ENCODE results near the gene PHF21A. TPM values are rescaled to one million over a fixed set of nuclear protein-coding genes. Genes with fewer than 3 reads are reported as not detected.

PHF21A gene
- total RNA-seq, 1 experiment from 2014 or later: 8.2 TPM

GRCh38 chr11:45890886-45891550, 230.2 kb downstream of the PHF21A start:
- TF ChIP-seq CTCF (conservative IDR thresholded peaks at IDR 0.05; ENCODE audit: low read depth, low read length) (no peak), EZH2phosphoT487 (IDR thresholded peaks at IDR 0.05; ENCODE audit: borderline replicate concordance, low read length) (no peak), EZH2 (IDR thresholded peaks at IDR 0.05; ENCODE audit: low read length, unreplicated experiment) (no peak)
- BruUV-seq (replicated peaks): no TSS peak
- H2AFZ ChIP-seq (ENCODE audit: low read length): no peak overlapping the region
- CTCF ChIA-PET: interaction anchor here (0.9 to 1.1 kb wide), 2 partner anchors 11 to 116 kb away, joined by 3 to 4 read pairs; no protein-coding TSS in a partner anchor
- H3K9ac ChIP-seq (ENCODE audit: low read length): no peak overlapping the region
- H3K27me3 ChIP-seq (ENCODE audit: low read length): no peaks in the 10 kb centered on the region
- H3K4me2 ChIP-seq (ENCODE audit: low read length): no peak overlapping the region
- H3K79me2 ChIP-seq (ENCODE audit: low read length): no peaks in the 10 kb centered on the region
- H3K4me3 ChIP-seq (ENCODE audit: low read length): no peak overlapping the region
- intact Hi-C loops (cut with micrococcal nuclease): no loop called here
- no peaks in the 10 kb centered on the region for H3K9me2 ChIP-seq (replicated peaks; ENCODE audit: low read length)
- H3F3A ChIP-seq (ENCODE audit: low read length, unreplicated experiment): no peaks in the 10 kb centered on the region
- H4K20me1 ChIP-seq (ENCODE audit: low read length): no peaks in the 10 kb centered on the region
- no peaks in the 10 kb centered on the region for H3K4me1 ChIP-seq (ENCODE audit: insufficient read depth, low read length)
- no peak for DNase-seq
- POLR2A ChIA-PET (ENCODE audit: unreplicated experiment): no interaction called here
- no peak for ATAC-seq
- no peaks in the 10 kb centered on the region for H3K9me3 ChIP-seq (ENCODE audit: low read length)
- H3K27ac ChIP-seq (ENCODE audit: low read length): no peak overlapping the region
- H3K36me3 ChIP-seq (ENCODE audit: low read depth, low read length): no peaks in the 10 kb centered on the region

GRCh38 chr11:45889966-45890365, 231.3 kb downstream of the PHF21A start:
- no peaks in the 10 kb centered on the region for H3K9me3 ChIP-seq (ENCODE audit: low read length)
- no peaks in the 10 kb centered on the region for H4K20me1 ChIP-seq (ENCODE audit: low read length)
- H3F3A ChIP-seq (ENCODE audit: low read length, unreplicated experiment): no peaks in the 10 kb centered on the region
- POLR2A ChIA-PET (ENCODE audit: unreplicated experiment): no interaction called here
- DNase-seq: no peak
- no peaks in the 10 kb centered on the region for H3K79me2 ChIP-seq (ENCODE audit: low read length)
- BruUV-seq (replicated peaks): no TSS peak
- H3K27me3 ChIP-seq (ENCODE audit: low read length): no peaks in the 10 kb centered on the region
- no peaks in the 10 kb centered on the region for H3K4me1 ChIP-seq (ENCODE audit: insufficient read depth, low read length)
- H3K9me2 ChIP-seq (replicated peaks; ENCODE audit: low read length): no peaks in the 10 kb centered on the region
- intact Hi-C loops (cut with micrococcal nuclease): no loop called here
- no peak overlapping the region for H3K9ac ChIP-seq (ENCODE audit: low read length)
- CTCF ChIA-PET: interaction anchor here (1.1 kb wide), 1 partner anchor 117 kb away, joined by 4 read pairs; no protein-coding TSS in a partner anchor
- no peak for ATAC-seq
- TF ChIP-seq CTCF (conservative IDR thresholded peaks at IDR 0.05; ENCODE audit: low read depth, low read length) (no peak), EZH2 (IDR thresholded peaks at IDR 0.05; ENCODE audit: low read length, unreplicated experiment) (no peak), EZH2phosphoT487 (IDR thresholded peaks at IDR 0.05; ENCODE audit: borderline replicate concordance, low read length) (no peak)
- H2AFZ ChIP-seq (ENCODE audit: low read length): no peak overlapping the region
- H3K4me3 ChIP-seq (ENCODE audit: low read length): no peak overlapping the region
- H3K36me3 ChIP-seq (ENCODE audit: low read depth, low read length): no peaks in the 10 kb centered on the region
- no peak overlapping the region for H3K27ac ChIP-seq (ENCODE audit: low read length)
- no peak overlapping the region for H3K4me2 ChIP-seq (ENCODE audit: low read length)

GRCh38 chr11:45889555-45889954, 231.7 kb downstream of the PHF21A start:
- H3K9ac ChIP-seq (ENCODE audit: low read length): no peak overlapping the region
- H3K9me2 ChIP-seq (replicated peaks; ENCODE audit: low read length): no peaks in the 10 kb centered on the region
- no peaks in the 10 kb centered on the region for H3K79me2 ChIP-seq (ENCODE audit: low read length)
- DNase-seq (no peak), ATAC-seq (no peak)
- ChIA-PET POLR2A (ENCODE audit: unreplicated experiment) (no interaction called here), CTCF (no interaction called here)
- H3K27me3 ChIP-seq (ENCODE audit: low read length): no peaks in the 10 kb centered on the region
- H3K4me1 ChIP-seq (ENCODE audit: insufficient read depth, low read length): no peaks in the 10 kb centered on the region
- H3K4me3 ChIP-seq (ENCODE audit: low read length): no peak overlapping the region
- H3K4me2 ChIP-seq (ENCODE audit: low read length): no peak overlapping the region
- no peak overlapping the region for H2AFZ ChIP-seq (ENCODE audit: low read length)
- intact Hi-C loops (cut with micrococcal nuclease): no loop called here
- BruUV-seq (replicated peaks): no TSS peak
- no peak overlapping the region for H3K27ac ChIP-seq (ENCODE audit: low read length)
- no peak for TF ChIP-seq EZH2 (IDR thresholded peaks at IDR 0.05; ENCODE audit: low read length, unreplicated experiment)
- no peak for TF ChIP-seq CTCF (conservative IDR thresholded peaks at IDR 0.05; ENCODE audit: low read depth, low read length)
- no peak for TF ChIP-seq EZH2phosphoT487 (IDR thresholded peaks at IDR 0.05; ENCODE audit: borderline replicate concordance, low read length)
- no peaks in the 10 kb centered on the region for H3K9me3 ChIP-seq (ENCODE audit: low read length)
- no peaks in the 10 kb centered on the region for H4K20me1 ChIP-seq (ENCODE audit: low read length)
- no peaks in the 10 kb centered on the region for H3K36me3 ChIP-seq (ENCODE audit: low read depth, low read length)
- no peaks in the 10 kb centered on the region for H3F3A ChIP-seq (ENCODE audit: low read length, unreplicated experiment)
